Esophagus muscularis mucosa (tissue), 3 donors: ENCODE measurements around the gene IL21.

Experiments used
- POLR2AphosphoS5 ChIP-seq, 2 donors: sonication (generic); formaldehyde crosslinking; IDR thresholded peaks; one replicate each; pipeline ENCODE4 v1.6.1; 2017; ENCODE audit warnings: antibody characterized with exemption in 2 of 2
- TF ChIP-seq, protein P1 (sequence below), 3 experiments: fragments of 200-600 bp in 2 of 3; fragments of 450-650 bp in 1 of 3; sonication (generic) in 2 of 3; IDR thresholded peaks; one replicate each; pipeline ENCODE4 v1.5.1; 2017 to 2019; ENCODE audit warnings: antibody characterized with exemption in 3 of 3, mild to moderate bottlenecking in 2 of 3, moderate library complexity in 1 of 3

DNA sequence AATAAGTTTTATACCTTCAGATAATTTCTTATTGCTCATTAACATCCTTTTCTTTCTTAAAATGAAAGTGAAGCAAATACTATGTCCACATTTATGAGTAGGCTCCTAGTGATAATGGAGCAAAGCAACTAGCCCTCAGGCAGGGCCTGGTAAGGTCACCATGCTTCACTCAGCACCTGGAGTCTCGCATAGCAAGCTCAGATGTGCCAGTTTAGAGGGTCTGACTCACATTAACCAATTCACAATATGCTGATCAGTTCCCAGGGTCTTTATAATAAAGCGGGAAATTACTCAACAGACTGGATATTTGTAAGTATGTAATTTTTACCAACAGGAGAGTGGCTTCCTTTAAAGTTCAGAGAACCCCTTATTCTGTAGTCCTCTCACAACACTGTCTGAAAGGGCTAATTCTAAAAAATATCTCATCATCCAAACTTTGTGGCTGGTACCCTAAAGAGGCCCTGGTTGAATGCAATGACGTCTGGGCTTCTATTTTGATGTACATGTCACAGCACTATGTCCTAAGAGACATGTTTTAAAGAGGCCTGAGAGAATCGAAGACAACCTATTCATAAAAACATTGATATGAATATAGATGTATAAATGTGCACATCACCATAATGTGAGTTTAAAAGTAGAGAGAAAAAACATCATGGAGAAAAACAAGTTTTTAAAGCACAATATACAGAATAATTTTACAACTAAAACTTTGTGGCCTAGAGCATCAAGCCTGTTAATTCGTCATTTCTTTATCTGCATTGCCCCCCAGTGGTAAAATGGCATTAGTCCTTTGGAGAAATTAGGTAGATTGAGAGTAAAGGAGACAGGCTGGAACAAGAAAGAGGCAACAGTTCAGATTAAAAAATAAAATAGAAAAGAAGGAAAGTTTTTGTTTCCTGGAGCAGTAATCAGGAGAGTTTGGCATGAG lies 44.3 kb downstream of the IL21 start:
- TF ChIP-seq, protein P1, sequence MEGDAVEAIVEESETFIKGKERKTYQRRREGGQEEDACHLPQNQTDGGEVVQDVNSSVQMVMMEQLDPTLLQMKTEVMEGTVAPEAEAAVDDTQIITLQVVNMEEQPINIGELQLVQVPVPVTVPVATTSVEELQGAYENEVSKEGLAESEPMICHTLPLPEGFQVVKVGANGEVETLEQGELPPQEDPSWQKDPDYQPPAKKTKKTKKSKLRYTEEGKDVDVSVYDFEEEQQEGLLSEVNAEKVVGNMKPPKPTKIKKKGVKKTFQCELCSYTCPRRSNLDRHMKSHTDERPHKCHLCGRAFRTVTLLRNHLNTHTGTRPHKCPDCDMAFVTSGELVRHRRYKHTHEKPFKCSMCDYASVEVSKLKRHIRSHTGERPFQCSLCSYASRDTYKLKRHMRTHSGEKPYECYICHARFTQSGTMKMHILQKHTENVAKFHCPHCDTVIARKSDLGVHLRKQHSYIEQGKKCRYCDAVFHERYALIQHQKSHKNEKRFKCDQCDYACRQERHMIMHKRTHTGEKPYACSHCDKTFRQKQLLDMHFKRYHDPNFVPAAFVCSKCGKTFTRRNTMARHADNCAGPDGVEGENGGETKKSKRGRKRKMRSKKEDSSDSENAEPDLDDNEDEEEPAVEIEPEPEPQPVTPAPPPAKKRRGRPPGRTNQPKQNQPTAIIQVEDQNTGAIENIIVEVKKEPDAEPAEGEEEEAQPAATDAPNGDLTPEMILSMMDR (IDR thresholded peaks at IDR 0.05): peak in 2 of 3 experiments; percentile 13 to 40
- no peak for TF ChIP-seq POLR2AphosphoS5 (IDR thresholded peaks at IDR 0.05)
